AG20443 (cell line): ENCODE data around the gene SLCO2A1.
A peak's percentile ranks its signal among the peaks of the same experiment; 100 is the strongest.

Experiments used
- DNase-seq: peaks from one replicate; pipeline ENCODE4 v3.0.0; 2012; ENCODE audit warnings: low spot score, mixed read lengths

The SLCO2A1 gene

GRCh38 chr3:133949438-133949837 lies 80.3 kb downstream of the SLCO2A1 start:
- no peak for DNase-seq

GRCh38 chr3:133948996-133949395 lies 80.7 kb downstream of the SLCO2A1 start:
- DNase-seq: no peak

- DNase-seq: no peak
Measured at GRCh38 chr3:133948131-133948810, 81.5 kb downstream of the SLCO2A1 start.

GRCh38 chr3:133945381-133946095 lies 84.2 kb downstream of the SLCO2A1 start:
- DNase-seq: no peak

GRCh38 chr3:133944641-133945380 lies 84.9 kb downstream of the SLCO2A1 start:
- peak; percentile 28 for DNase-seq

- peak; percentile 44 for DNase-seq
Measured at GRCh38 chr3:133944181-133944580, 85.5 kb downstream of the SLCO2A1 start.

GRCh38 chr3:133943639-133944141 lies 86.0 kb downstream of the SLCO2A1 start:
- peak; percentile 82 for DNase-seq

- no peak for DNase-seq
Measured at GRCh38 chr3:133943031-133943535, 86.6 kb downstream of the SLCO2A1 start.

- DNase-seq: peak; percentile 50
Measured at GRCh38 chr3:133941415-133941821, 88.3 kb downstream of the SLCO2A1 start.

GRCh38 chr3:133940536-133940935 lies 89.2 kb downstream of the SLCO2A1 start:
- DNase-seq: no peak

- DNase-seq: no peak
Measured at GRCh38 chr3:133939463-133939835, 90.3 kb downstream of the SLCO2A1 start.

GRCh38 chr3:133938770-133939462 lies 90.8 kb downstream of the SLCO2A1 start:
- DNase-seq: no peak

GRCh38 chr3:133937756-133938601 lies 91.7 kb downstream of the SLCO2A1 start:
- peak; percentile 88 for DNase-seq

- DNase-seq: no peak
Measured at GRCh38 chr3:133937061-133937686, 92.6 kb downstream of the SLCO2A1 start.

GRCh38 chr3:133935843-133936769 lies 93.6 kb downstream of the SLCO2A1 start:
- no peak for DNase-seq

GRCh38 chr3:133934996-133935842 lies 94.5 kb downstream of the SLCO2A1 start:
- no peak for DNase-seq

- DNase-seq: no peak
Measured at GRCh38 chr3:133934073-133934970, 95.4 kb downstream of the SLCO2A1 start.
